Measurements from ENCODE around the gene FHL3.

Gene FHL3

GRCh38 chr1:38012363-38013226 lies 7.3 kb upstream of the FHL3 start, which contains the start of gene UTP11:
Gene UTP11, plus strand, starts transcription at chr1:38012734. Its CDS starts 69 bp downstream, at chr1:38012803.
- peak; percentile 100 for DNase-seq

- DNase-seq = no peak
Observed at GRCh38 chr1:38009841-38010180, 4.5 kb upstream of the FHL3 start.

GRCh38 chr1:38009088-38009840 lies 4.0 kb upstream of the FHL3 start:
- peak; percentile 83 for DNase-seq

GRCh38 chr1:38006008-38006828 lies 904 bp upstream of the FHL3 start:
- DNase-seq = no peak

GRCh38 chr1:38004284-38005108 lies 818 bp downstream of the FHL3 start:
- DNase-seq = peak; percentile 71

- DNase-seq = peak; percentile 49
Observed at GRCh38 chr1:38003261-38004250, 1.8 kb downstream of the FHL3 start.

- peak; percentile 57 for DNase-seq
Observed at GRCh38 chr1:38000529-38001455, 4.5 kb downstream of the FHL3 start.

- no peak for DNase-seq
Observed at GRCh38 chr1:38000233-38000528, 5.1 kb downstream of the FHL3 start.

- DNase-seq = peak; percentile 85
Observed at GRCh38 chr1:37999430-38000232, 5.7 kb downstream of the FHL3 start.

- DNase-seq = no peak
Observed at GRCh38 chr1:37998913-37999429, 6.3 kb downstream of the FHL3 start.

GRCh38 chr1:37998089-37998808 lies 7.1 kb downstream of the FHL3 start:
- no peak for DNase-seq

- DNase-seq = no peak
Observed at GRCh38 chr1:37997256-37998088, 7.8 kb downstream of the FHL3 start.

GRCh38 chr1:37995751-37996345 lies 9.5 kb downstream of the FHL3 start:
- DNase-seq = peak; percentile 58

- DNase-seq = peak; percentile 14
Observed at GRCh38 chr1:37994886-37995566, 10.3 kb downstream of the FHL3 start.

GRCh38 chr1:37989361-37989930 lies 15.9 kb downstream of the FHL3 start:
- DNase-seq = peak; percentile 55

- no peak for DNase-seq
Observed at GRCh38 chr1:37987679-37988078, 17.6 kb downstream of the FHL3 start.
